SH-SY5Y (cell line): ENCODE results near the gene PID1.

Experiments
- GATA2 ChIP-seq: IDR thresholded peaks from 2 replicates; pipeline ENCODE4 v1.6.1; 2011; ENCODE audit warnings: mild to moderate bottlenecking, low read depth, low read length
- GATA3 ChIP-seq: IDR thresholded peaks from 2 replicates; pipeline ENCODE4 v1.6.1; 2011; ENCODE audit warnings: low read depth, mild to moderate bottlenecking, low read length, moderate library complexity

DNA sequence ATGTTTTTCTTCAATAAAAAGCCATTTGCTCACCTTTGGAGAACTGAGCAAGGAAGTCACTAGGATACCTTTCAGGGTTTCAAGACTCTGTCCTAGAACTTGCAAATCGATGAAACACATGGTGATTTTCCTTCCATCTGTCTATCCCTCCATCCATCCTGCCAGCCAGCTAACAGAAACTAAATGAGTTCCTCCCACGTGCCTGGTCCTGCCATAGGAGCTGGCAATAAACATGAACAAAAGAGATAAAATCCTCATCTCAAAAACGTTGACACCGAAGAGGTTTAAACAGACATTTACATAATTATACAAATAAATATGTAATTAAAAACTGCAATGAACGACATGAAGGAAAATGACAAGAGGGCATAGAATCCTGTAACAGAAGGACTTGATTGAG, 249.0 kb downstream of the PID1 start:
- TF ChIP-seq GATA2 (no peak), GATA3 (no peak)
